ENCODE data around the gene CCR8. TPM values are rescaled to one million over a fixed set of nuclear protein-coding genes. Genes with fewer than 3 reads are reported as not detected.

The CCR8 gene
- total and polyA plus RNA-seq, 12 donors = not detected

- Histone ChIP-seq H3K27ac (no peak overlapping the region), H3K27me3 (no peaks in the 10 kb centered on the region), H3K4me1 (replicated peaks in 1 of 2) (no peaks in the 10 kb centered on the region), H3K36me3 (replicated peaks in 1 of 2) (no peaks in the 10 kb centered on the region), H3K9me3 (replicated peaks in 1 of 3) (no peaks in the 10 kb centered on the region), H3K4me3 (no peak overlapping the region)
- intact Hi-C loops (cut with DNase I) = loop anchor here in 1 of 2 donors (5.0 to 10.0 kb wide), 2 partner anchors 105 to 167 kb away; no protein-coding TSS in a partner anchor
- peak; percentile 50 to 86 (median 65) for DNase-seq
- 0 to 23% (median 16%) methylated on average over 4 to 5 of the region's 5 CpGs for WGBS, 4 donors
- TF ChIP-seq POLR2A (IDR thresholded peaks at IDR 0.05) = no peak
- peak; percentile 75 to 96 (median 86) for TF ChIP-seq CTCF (IDR thresholded peaks at IDR 0.05)
Measured at GRCh38 chr3:39291903-39292329, 37.6 kb upstream of the CCR8 start.

GRCh38 chr3:39292961-39293360 lies 36.5 kb upstream of the CCR8 start:
- H3K27ac ChIP-seq = no peak overlapping the region
- H3K36me3 ChIP-seq (replicated peaks in 1 of 2) = no peaks in the 10 kb centered on the region
- H3K27me3 ChIP-seq = no peaks in the 10 kb centered on the region
- TF ChIP-seq CTCF (IDR thresholded peaks at IDR 0.05) = no peak
- no peak for TF ChIP-seq POLR2A (IDR thresholded peaks at IDR 0.05)
- H3K4me3 ChIP-seq = no peak overlapping the region
- intact Hi-C loops (cut with DNase I) = loop anchor here in 1 of 2 donors (5.0 to 10.0 kb wide), 2 partner anchors 106 to 168 kb away; no protein-coding TSS in a partner anchor
- no peaks in the 10 kb centered on the region for H3K9me3 ChIP-seq (replicated peaks in 1 of 3)
- DNase-seq = no peak
- H3K4me1 ChIP-seq (replicated peaks in 1 of 2) = no peaks in the 10 kb centered on the region
- 70 to 83% (median 81%) methylated on average over 4 of the region's 4 CpGs for WGBS, 4 donors

- H3K9me3 ChIP-seq (replicated peaks in 1 of 3) = peaks cover 0 to 5% (median 4%) of the 10 kb centered on the region in 3 donors
- no peaks in the 10 kb centered on the region for H3K36me3 ChIP-seq (replicated peaks in 1 of 2)
- H3K27ac ChIP-seq = no peak overlapping the region
- 70 to 85% (median 71%) methylated on average over 10 of the region's 10 CpGs for WGBS, 4 donors
- DNase-seq = no peak
- H3K27me3 ChIP-seq = no peaks in the 10 kb centered on the region
- intact Hi-C loops (cut with DNase I) = loop anchor here in 1 of 2 donors (5.0 to 10.0 kb wide), 2 partner anchors 107 to 170 kb away; no protein-coding TSS in a partner anchor
- no peaks in the 10 kb centered on the region for H3K4me1 ChIP-seq (replicated peaks in 1 of 2)
- TF ChIP-seq CTCF (IDR thresholded peaks at IDR 0.05) (no peak), POLR2A (IDR thresholded peaks at IDR 0.05) (no peak)
- H3K4me3 ChIP-seq = no peak overlapping the region
Measured at GRCh38 chr3:39294446-39295183, 34.9 kb upstream of the CCR8 start.

- Histone ChIP-seq H3K4me3 (no peak overlapping the region), H3K36me3 (replicated peaks in 1 of 2) (no peaks in the 10 kb centered on the region), H3K9me3 (replicated peaks in 1 of 3) (peaks cover 0 to 7% (median 5%) of the 10 kb centered on the region in 3 donors), H3K27ac (no peak overlapping the region), H3K27me3 (no peaks in the 10 kb centered on the region), H3K4me1 (replicated peaks in 1 of 2) (no peaks in the 10 kb centered on the region)
- intact Hi-C loops (cut with DNase I) = loop anchor here in 1 of 2 donors (10.0 kb wide), 1 partner anchor 170 kb away; no protein-coding TSS in a partner anchor
- 89 to 97% (median 91%) methylated on average over 5 of the region's 5 CpGs for WGBS, 4 donors
- TF ChIP-seq CTCF (IDR thresholded peaks at IDR 0.05) = no peak
- DNase-seq = no peak
Measured at GRCh38 chr3:39295184-39295775, 34.2 kb upstream of the CCR8 start.

All from adrenal gland (tissue), 12 donors.